DMS153 (cell line): ENCODE data around the gene TM9SF3.
"Not testable (repeated sequence)": the region's sequence is repeated elsewhere in the genome, so short reads cannot be mapped to it uniquely, and the experiment has no call there.

Experiments used
- DNase-seq: peaks from one replicate; lab custom pipeline; 2025; lab: John Stamatoyannopoulos, UW

The TM9SF3 gene

DNA sequence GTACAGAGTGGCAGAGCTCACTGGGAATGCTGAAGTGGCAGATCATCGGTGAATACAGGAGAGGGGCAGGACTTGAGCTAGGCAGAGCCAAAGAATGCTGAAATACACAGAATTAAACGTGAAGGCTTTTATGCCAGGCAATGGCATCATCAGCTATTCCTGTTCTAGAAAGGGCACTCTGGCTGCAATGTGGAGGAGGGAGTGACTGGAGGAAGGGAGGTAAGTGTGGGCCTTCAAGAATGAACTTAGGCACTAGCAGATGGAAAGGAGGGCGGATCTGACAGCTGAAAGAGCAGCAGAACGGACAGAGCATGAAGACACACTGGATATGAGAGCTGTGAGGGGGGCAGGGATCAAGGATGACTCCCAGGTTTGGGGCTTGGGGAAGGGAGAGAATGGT is 12.0 kb upstream of the TM9SF3 start:
- no peak for DNase-seq

DNA sequence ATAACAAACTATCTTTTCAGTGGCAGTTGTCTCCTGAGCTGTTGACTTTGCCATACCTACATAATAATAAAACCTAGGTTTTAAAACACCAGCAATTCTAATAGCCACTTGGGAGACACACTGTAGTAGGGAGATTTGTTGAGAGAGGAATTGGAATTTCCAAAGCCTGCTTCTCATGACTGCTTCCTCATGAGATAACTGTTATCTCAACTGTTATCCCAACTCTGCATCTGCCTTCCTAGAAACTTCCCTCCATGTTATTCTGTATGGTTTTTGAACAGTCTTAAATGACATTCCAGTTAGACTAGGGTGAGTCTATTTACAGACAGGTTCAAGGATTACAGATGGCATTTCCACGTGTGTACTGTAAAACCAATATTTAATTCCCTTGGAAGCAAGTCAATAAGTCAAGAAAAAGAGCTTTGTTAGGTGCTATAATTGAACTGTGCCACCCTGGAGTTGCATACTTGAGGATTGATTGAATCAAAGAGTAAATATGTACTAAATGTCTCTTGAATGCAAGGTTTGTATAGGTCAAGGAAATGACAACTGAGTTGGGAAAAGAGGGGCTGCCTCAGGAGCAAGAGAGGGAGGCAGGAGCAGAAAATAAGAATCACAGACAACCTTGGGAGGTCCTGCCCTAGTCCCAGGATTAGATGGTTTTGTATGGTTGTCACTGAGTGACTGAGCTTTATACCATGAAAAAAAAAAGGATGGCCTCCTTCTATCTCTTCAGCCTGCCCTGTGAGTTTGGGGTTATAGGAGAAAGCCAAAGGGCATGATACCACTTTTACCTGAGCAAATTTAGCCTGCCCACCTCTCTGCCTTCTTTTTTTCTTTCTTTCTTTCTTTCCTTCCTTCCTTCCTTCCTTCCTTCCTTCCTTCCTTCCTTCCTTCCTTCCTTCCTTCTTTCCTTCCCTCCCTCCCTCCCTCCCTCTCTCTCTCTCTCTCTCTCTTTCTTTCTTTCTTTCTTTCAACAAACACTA is 9.9 kb upstream of the TM9SF3 start:
- no peak for DNase-seq

DNA sequence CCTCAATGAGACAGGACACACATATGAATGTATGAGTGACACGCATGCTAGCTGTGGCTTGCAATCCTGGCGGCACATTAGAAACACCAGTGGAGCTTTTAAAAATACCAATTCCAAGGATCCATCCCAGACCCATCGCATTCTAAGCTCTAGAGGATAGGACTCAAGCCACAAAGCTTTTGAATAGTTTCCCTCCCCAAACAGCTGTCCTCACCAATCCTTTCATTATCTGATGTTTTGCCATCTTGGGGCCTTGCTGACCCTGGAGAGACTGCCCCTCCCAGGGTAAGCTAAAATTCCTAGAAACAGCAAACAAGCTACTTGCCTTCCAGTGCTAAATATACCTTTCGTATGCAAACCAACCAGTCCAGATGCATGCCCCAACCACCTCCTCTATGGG is 8.9 kb upstream of the TM9SF3 start:
- no peak for DNase-seq

DNA sequence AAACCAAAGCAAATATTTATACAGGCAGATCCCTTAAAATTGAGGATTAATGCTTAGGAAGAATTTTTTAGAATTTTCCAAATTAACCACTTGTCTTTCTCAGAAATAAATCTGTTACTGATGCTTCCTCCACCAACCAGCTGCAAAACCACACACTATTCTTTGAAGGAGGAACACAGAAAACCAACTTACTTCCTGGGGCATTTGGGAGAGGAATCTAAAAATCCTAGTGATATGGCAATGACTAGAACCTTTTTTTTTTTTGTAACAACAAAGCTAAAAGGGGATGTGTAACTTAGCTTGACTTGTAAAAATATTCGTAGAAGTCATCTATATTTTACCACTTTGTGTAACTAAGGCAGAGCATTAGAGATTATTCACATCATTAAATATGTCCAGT is 5.1 kb upstream of the TM9SF3 start:
- no peak for DNase-seq

DNA sequence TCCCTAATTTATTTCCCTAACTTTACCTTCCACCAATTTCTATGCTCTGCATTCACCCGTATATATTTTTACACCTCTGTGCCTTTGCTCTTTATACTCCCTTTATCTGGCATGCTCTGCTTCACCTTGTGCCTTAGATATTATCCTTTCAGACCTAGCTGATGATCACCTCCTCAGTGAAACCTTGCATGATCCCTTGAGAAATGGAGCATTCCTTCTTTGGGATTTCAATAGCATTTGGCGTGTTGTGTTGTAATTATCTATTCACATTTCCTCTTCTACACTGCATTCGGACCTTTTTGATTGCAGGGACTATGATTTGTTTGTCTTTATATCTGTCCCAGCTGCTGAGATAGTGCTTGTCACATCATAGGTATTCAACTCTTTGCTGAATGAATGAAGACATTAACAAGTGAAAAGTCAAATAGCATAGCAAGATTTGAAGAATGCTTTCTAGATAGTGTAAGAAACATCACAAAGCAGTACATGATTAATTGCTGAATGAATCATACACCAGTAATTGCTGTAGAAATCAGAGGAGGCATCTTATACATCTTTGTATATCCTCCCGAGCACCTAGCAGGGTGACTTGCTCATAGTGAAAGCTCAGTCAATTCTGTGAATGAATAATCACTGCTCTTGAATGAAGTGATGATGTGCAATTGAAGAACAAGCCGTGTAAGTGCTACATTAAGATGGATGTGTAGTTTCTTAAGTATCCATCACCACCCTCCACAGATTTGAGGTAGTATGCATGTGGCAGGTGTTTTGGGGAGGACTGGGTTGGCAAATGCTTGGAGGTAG is 2.0 kb upstream of the TM9SF3 start:
- DNase-seq, result no peak

DNA sequence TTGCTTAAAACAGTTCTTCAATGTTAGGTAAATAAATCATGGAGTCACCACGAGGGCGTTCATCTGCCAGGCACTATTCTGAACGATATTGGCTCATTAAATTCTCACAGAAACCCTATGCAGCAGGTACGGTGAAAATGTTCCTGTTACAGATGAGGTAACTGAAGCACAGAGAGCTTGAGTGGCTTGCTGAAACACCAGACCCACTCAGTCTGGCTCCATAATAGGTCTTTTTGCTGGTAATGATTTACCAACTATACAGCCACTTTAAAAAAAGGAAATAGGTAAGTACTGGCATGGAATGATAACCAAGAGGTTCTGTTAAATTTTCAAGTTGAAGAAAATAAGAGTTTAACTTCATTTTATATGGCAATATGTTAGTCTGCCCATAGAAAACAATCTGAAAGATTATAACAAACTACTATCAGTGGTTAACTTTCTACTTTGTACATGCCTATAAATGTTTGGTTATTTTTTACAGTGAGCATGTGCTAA is 1.3 kb upstream of the TM9SF3 start:
- no peak for DNase-seq

DNA sequence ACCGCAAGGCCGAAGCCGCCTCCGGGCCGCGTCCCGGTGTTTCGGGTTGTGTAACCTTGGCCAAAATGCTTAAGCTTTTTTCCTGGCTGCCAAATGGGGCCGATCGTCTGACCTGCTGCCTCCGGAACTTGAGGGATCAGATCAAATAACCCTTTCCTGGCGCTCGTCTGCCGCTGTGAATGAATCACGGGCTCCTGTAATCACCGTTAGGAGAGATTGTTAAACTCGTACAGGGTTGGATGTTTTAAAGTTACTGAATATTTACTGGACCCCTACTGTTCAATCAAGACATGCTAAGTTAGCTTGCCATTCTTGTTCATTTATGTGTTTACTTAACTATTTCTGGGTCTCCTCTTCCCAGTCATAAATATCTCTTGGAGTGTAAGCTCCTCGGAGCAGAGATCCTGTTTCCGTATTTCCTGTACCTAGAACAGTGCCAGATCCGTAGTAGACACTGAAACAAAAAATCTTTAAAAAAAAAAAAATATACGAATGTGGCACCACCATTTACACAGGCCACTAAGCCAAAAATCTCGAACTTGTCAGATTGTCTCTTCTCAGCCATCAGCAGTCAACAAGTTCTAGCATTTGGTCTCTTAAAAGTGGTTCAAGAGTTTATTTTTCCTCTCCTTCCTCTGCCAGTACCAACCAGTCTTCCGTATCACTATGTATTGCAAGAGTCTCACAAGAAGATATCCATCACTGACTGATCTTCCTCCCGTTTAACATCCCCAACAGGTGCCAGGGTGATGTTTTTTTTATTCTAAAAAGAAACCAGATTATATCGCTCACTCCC is 650 bp upstream of the TM9SF3 start:
- DNase-seq, result peak; percentile 19

DNA sequence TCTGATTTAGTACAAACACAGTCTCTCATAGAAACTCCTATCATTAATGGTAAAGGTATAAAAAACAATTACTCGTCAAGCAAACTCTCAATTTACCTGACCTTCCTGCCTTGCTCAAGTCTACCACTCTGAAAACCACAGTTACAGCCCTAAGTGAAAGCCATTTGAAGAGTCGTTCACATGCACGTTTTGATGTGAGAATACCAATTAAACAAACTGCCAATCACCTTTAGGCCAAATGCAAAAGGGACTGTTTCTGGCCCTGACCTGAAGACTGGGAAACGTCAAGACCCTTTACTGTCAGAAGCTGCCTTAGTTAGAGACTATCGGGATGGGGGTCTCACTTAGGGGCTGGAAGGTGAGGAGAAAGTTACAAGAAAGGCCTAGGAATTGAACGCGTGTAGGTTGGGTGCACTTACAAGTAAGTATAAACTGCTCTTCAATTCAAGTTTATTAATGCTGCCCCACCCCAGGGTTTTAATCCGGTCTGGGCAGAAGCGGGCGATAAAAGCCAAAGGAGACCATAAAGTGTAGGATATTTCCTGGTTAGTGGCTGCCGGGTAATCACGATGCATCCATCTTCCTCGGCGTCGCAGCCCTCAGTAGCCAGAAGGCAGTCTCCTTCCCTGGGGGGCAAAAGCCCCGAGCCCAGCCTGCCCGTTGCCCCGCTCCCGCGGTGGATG is 935 bp downstream of the TM9SF3 start:
- DNase-seq, result no peak

DNA sequence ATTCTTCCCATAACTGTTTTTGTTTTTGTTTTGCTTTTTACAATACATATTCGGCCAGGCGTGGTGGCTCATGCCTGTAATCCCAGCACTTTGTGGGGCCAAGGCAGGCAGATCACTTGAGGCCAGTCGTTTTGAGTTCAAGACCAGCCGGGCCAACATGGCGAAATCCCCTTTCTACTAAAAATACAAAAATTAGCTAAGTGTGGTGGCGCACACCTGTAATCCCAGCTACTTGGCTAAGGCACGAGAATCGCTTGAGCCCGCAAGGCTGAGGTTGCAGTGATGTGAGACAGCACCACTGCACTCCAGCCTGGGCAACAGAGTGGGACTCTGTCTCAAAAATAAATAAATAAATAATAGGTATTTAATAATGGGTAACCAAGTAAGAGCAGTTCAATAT is 2.3 kb downstream of the TM9SF3 start:
- no peak for DNase-seq

DNA sequence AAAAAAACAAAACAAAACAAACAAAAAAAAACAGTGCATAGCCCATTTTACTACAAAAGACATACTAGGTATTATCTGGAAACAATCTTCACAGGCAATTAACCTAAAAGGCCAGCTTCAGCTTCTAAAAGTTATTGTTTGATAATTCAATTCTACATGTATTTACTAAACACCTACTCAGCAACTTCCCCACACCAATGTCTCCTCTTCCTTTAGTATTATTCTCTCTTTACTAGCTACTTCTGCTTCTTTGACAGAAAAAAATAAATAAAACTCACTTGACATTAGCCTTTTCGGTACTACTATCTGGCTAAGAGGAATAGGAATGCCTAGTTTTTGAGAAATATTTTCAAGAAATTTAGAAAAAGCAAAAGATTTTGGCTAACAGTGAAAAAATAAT is 2.8 kb downstream of the TM9SF3 start:
- no peak for DNase-seq

DNA sequence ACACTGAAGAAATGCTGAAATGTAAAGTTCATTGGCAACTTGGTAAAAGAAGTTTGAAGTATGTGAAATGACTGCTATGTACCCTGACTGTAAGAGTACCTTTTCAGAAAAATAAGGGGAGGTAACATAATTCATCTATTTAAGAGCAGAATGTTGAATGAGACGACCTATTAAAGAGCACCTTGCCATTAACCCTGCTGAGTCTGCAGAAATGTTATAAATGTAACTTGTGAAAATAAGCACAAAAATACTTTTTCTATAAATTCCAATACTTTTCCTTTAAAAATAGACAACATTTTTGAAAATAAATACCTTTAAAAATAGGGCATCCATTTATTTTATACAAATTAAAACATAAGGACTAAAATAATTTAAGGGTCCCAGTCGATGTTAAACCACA is 7.7 kb downstream of the TM9SF3 start:
- no peak for DNase-seq

DNA sequence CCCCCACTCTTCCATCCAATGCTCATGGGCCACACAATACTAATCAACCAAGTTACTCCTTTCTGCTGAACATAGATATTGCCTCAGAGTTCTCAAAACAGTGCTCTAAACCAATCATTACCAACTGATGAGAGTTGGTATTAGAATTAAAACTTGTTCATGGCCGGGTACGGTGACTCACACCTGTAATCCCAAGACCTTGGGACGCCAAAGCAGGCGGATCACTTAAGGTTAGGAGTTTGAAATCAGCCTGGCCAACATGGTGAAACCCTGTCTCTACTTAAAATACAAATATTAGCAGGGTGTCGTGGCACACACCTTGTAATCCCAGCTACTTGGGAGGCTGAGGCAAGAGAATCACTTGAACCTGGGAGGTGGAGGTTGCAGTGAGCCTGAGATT is 8.2 kb downstream of the TM9SF3 start:
- DNase-seq, result no peak

DNA sequence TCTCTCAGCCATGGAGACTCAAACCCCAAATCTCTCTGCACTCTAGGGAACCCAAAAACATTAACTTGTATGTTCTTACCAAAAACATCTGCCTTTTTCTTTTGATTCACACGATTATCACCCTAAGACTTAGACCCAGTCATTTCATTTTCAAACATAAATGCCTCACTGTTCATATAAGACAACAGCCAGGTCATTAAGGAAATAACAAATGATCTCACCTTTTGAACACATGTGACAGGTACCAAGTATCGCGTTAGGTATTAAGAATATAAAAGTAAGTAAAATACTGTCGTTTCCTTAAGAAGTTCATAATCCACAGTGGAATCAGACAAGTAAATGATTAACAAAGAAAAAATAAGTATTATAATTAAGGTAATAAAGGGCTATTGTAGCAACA is 8.8 kb downstream of the TM9SF3 start:
- no peak for DNase-seq

DNA sequence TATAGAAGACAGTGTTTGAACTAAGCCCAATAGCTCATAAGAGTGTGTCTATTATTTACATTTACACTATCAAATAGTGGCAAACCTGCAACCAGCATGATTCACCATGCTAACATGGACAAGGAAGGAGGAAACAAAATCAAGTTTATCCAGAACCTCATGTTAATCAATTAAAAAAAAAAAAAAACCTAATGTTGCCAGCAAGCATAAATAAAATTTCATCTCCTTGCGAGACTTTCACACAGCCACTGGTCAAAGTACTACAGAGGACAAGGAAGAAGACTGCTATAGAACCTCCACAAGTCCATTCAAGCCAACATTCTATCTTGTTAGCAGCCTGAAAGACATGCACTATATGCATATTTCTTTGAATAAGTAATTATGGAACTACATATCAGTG is 9.7 kb downstream of the TM9SF3 start:
- peak; percentile 63 for DNase-seq

DNA sequence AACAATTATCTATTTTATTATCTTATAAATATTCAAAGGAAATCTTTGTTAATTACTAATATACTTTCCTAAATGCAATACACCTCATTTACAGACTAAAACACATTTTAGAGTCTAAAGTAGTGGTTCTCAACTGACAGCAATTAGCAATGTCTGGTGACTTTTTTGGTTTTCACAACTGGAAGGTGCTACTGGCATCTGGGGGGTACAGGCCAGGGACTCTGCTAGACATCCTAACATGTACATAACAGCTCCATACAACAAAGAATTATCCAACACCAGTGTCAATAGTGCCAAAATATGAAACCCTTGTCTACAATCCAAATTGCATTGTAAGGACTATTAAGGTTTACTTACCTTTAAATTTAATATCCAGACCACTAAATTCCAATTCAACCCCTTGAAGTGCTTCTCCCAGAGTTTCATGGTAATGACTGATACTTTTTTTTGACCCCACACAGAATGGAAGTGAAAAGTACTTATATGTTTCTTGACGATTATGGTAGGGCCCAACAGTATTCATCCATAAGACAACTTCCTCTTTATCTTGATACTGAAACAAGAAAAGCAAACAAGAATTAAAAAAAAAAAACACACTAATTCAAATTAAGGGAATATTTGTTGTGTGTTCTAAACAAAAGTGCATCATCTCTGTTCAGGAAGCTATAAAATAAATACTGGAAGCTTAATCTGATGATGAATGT is 10.4 kb downstream of the TM9SF3 start:
- DNase-seq, result no peak

DNA sequence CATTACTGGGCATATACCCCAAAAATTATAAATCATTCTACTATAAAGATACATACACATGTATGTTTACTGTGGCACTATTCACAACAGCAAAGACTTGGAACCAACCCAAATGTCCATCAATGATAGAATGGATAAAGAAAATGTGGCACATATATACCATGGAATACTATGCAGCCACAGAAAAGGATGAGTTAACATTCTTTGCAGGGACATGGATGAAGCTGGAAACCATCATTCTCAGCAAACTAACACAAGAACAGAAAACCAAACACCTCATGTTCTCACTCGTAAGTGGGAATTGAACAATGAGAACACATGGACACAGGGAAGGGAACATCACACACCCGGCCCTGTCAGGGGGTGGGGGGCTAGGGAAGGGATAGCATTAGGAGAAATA is 12.2 kb downstream of the TM9SF3 start:
- DNase-seq, result not testable (repeated sequence)

DNA sequence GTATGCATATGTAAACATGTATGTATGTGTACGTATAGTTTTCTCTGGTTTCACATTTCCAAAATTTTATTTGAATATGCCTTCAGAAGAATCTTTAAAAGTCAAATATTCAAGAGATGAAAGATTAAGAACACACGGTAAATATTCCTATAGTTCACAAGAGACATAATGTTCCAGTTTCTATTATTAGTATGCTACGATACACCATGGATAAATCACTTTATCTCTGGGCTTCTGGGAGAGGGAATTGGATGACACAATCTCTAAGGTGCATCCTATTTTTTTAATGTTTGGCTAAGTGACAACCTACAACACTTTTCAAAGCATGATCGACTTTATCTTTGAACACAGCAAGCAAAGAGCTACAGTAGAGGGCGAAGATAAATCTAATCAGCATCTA is 13.8 kb downstream of the TM9SF3 start:
- DNase-seq, result no peak

DNA sequence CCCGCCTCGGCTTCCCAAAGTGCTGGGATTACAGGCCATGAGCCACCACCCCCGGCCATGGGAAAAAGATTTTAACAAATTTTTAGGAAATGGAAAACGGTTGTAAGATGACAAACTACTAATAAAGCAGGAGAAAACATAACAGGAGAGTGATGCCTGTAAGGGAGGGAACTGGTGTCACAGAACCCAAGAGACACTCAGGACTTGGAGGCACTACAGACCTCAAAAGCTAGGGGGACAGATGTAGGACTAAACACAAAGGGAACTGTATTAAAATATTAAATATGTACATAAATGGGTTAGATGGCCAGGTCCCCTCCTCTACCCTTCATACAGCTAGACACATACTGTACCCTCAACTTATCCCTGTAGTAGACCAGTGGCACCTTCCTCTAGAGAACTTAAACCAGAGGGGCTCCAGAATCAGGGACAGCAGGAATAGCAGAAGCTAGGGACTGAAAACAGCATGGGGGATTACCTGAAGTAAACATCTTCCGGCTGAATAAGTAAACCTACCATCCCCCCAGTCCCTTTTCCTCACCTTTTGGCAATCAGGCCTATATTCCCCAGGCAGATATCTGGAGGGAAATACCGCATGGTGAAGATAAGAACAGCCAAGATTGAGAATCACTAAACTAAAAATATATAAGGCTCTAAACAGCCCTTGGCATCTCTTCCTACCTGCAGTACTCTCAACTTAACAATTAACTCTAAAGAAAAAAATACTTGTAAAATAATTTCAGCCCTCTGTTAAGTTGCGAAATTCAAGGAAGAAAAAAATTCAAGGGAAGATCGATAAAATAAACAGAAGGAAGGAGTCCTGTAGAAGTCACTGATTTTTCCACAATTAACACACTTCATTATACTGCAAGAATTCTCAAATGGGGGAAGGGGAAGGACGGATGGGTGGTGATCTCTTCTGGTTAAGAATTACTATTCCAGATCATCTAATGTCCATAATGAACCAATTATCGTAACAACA is 15.5 kb downstream of the TM9SF3 start:
- DNase-seq, result no peak

DNA sequence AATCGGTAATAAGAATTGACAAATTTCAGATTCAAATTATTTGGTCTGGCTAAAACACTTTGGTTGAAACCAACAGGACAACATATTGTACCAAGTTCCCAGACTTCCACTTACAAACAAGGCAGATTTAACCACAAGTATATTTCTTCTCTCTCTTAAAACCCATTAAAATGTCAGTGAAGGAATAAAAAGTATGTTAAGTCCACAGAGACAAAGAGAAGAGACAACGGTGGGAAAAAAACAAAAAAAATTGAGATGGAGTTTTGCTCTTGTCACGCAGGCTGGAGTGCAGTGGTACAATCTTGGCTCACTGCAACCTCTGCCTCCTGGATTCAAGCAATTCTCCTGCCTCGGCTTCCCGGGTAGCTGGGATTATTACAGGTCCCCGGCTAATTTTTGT is 16.3 kb downstream of the TM9SF3 start:
- no peak for DNase-seq

DNA sequence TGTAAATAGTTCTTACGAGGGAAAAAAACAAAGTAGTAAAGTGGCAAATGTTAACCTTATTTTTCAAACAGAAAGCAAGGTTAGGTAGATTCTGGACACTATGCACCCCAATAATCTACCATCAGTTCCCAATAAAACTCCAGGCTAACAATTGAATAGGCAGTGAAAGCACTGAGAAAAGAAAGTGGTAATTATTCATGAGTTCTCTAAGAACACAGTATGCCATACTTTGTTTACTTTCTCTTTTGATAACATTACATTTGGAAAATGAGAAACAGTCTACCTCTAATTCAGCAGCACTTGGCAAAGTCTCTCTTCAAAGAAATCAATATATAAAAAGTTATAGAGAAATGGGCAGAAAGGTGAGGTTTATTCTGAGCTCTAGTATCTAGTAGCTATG is 18.4 kb downstream of the TM9SF3 start:
- DNase-seq, result no peak
